A549 (cell line): Measurements from ENCODE around the gene COBL.

Source experiments
- CBX8 ChIP-seq: fragments of 200-600 bp; sonication (generic); IDR thresholded peaks from 2 replicates; pipeline ENCODE4 v1.6.1; 2016
- EHMT2 ChIP-seq: fragments of 200-600 bp; sonication (generic); IDR thresholded peaks from 2 replicates; pipeline ENCODE4 v1.6.1; 2016; ENCODE audit warnings: antibody characterized with exemption, low read depth, mild to moderate bottlenecking, moderate library complexity
- EP300 ChIP-seq, 2 experiments: fragments of >200 bp; sonication (Bioruptor Twin); formaldehyde crosslinking; IDR thresholded peaks; 2 replicates in 1 of 2; 3 replicates in 1 of 2; pipeline ENCODE4 v1.6.1; 2016 to 2017
- HOXA7 ChIP-seq: fragments of 250-450 bp; sonication (Bioruptor Pico); IDR thresholded peaks from 2 replicates; pipeline ENCODE4 v1.5.0; 2020; ENCODE audit warnings: mild to moderate bottlenecking, moderate library complexity
- POLR2A ChIP-seq: IDR thresholded peaks from 2 replicates; pipeline ENCODE4 v1.6.1; 2012; ENCODE audit warnings: mild to moderate bottlenecking, low read length
- RCOR1 ChIP-seq: fragments of 150-350 bp; IDR thresholded peaks from 2 replicates; pipeline ENCODE4 v1.6.1; 2014; ENCODE audit warnings: antibody characterized with exemption, low read length, low read depth
- TF ChIP-seq, protein P1 (sequence below): fragments of >200 bp; sonication (Bioruptor Twin); formaldehyde crosslinking; IDR thresholded peaks from 3 replicates; pipeline ENCODE4 v1.5.1; 2016
- TF ChIP-seq, protein P2 (sequence below): IDR thresholded peaks from 2 replicates; pipeline ENCODE4 v1.6.1; 2012

DNA sequence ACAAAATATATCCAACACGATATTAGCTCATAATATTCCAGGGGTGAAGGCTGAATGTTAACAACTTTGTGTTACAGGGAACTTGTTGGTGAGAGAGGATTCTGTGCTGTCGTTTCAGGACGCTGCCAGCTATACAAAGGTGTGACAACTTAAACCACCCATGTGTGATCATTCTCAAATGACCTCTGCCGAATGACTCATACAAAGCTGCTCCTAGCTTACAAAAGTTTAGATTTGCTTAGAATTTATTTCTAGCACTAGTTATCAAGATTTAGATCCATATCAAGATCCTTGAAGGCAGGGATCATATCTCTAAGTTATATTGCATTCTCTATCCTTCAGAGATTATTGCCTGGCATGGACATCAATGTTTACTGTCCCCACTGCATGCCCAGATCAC, 65.3 kb downstream of the COBL start:
- TF ChIP-seq CBX8 (no peak), EHMT2 (no peak), EP300 (IDR thresholded peaks at IDR 0.05) (no peak), POLR2A (no peak), RCOR1 (no peak), HOXA7 (CRISPR knock-in tag) (no peak)
- TF ChIP-seq, protein P1, sequence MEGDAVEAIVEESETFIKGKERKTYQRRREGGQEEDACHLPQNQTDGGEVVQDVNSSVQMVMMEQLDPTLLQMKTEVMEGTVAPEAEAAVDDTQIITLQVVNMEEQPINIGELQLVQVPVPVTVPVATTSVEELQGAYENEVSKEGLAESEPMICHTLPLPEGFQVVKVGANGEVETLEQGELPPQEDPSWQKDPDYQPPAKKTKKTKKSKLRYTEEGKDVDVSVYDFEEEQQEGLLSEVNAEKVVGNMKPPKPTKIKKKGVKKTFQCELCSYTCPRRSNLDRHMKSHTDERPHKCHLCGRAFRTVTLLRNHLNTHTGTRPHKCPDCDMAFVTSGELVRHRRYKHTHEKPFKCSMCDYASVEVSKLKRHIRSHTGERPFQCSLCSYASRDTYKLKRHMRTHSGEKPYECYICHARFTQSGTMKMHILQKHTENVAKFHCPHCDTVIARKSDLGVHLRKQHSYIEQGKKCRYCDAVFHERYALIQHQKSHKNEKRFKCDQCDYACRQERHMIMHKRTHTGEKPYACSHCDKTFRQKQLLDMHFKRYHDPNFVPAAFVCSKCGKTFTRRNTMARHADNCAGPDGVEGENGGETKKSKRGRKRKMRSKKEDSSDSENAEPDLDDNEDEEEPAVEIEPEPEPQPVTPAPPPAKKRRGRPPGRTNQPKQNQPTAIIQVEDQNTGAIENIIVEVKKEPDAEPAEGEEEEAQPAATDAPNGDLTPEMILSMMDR = no peak
- TF ChIP-seq, protein P2, sequence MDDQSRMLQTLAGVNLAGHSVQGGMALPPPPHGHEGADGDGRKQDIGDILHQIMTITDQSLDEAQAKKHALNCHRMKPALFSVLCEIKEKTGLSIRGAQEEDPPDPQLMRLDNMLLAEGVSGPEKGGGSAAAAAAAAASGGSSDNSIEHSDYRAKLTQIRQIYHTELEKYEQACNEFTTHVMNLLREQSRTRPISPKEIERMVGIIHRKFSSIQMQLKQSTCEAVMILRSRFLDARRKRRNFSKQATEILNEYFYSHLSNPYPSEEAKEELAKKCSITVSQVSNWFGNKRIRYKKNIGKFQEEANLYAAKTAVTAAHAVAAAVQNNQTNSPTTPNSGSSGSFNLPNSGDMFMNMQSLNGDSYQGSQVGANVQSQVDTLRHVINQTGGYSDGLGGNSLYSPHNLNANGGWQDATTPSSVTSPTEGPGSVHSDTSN = no peak
